Fibroblast of villous mesenchyme (primary cell): ENCODE results near the gene FAM120B. TPM values are rescaled to one million over a fixed set of nuclear protein-coding genes. Genes with fewer than 3 reads are reported as not detected.

Experiments
- DNase-seq: peaks from one replicate; pipeline ENCODE4 v3.0.0-alpha.2; 2010; ENCODE audit warnings: low read depth
- H3K4me3 ChIP-seq: 2 replicates; pipeline ENCODE4 v1.5.1; 2011; ENCODE audit warnings: low read depth, mild to moderate bottlenecking, low read length
- total RNA-seq: library from RNA; depleted of rRNA; stranded (reverse); fragments of >200 nt; gene quantifications from 2 replicates; pipeline ENCODE4 v1.2.3, GENCODE V29; 2012
- TF ChIP-seq, protein P1 (sequence below): IDR thresholded peaks from 2 replicates; pipeline ENCODE4 v1.5.1; 2012; ENCODE audit warnings: low read depth, mild to moderate bottlenecking, low read length; ENCODE audit not compliant: insufficient read depth

The FAM120B gene
- total RNA-seq, 1 donor: 17.3 TPM

DNA sequence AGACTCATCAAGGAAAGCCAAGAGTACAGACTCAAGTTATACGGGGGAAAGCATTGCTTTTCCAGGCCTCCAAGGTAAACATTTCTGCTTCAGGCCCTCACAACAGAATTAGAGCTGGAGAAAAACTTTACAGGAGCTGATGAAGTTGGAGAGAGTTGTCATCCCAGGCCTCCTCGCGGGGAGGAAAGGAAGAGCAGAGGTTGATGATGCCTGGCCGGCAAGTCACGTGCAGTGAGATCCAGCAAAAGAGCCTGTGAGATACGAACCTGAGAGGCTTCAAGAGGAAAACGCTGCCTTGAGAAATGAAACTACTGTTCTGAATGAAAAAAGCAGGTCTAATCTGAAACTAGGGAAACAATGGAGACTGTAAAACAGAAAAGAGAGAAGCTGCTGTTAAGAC is 122.9 kb downstream of the FAM120B start:
- H3K4me3 ChIP-seq: no peak overlapping the region
- TF ChIP-seq, protein P1, sequence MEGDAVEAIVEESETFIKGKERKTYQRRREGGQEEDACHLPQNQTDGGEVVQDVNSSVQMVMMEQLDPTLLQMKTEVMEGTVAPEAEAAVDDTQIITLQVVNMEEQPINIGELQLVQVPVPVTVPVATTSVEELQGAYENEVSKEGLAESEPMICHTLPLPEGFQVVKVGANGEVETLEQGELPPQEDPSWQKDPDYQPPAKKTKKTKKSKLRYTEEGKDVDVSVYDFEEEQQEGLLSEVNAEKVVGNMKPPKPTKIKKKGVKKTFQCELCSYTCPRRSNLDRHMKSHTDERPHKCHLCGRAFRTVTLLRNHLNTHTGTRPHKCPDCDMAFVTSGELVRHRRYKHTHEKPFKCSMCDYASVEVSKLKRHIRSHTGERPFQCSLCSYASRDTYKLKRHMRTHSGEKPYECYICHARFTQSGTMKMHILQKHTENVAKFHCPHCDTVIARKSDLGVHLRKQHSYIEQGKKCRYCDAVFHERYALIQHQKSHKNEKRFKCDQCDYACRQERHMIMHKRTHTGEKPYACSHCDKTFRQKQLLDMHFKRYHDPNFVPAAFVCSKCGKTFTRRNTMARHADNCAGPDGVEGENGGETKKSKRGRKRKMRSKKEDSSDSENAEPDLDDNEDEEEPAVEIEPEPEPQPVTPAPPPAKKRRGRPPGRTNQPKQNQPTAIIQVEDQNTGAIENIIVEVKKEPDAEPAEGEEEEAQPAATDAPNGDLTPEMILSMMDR: peak; percentile 25
- peak; percentile 59 for DNase-seq

DNA sequence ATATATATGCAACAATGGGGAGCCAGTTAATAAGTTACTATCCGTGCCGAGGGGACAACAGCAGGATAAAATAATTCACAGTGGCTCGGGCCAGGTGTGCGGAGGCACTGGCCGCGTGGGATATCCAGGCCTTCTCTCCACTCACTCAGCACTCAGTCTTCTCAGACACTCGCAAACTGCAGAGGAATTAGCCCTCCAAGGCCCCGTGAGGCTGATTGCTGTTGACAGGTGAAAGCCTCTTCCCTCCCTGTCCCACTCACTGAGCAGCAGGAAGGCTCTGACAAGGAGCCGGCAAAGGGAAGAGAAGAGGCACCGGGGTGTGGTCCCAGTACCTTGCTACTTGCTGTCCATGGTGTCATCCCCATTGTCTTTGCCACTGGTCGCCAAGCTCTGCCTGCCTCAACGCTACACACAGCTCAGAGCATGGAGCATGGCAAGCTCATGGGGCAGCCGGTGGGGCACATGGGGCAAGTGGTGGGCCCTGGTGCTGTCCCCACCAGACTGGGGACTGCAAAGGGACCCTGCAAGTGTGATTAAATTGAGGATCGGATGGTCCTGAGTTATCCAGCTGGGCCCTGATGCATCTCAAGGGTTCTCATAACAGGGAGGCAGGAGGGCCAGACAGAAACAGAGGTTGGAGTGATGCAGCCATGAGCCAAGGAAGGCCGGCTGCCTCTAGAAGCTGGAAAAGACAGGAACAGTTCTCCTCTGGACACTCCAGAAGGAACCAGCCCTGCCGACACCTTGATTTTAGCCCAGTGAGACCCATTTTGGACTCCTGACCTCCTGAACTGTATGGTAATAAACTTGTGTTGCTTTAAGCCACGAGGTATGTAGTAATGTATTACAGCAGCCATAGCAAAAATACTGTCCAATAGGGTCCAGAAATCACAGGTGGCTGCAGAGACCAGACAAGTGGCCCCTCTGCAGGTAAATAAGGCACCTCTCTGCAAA is 126.9 kb downstream of the FAM120B start:
- H3K4me3 ChIP-seq: no peak overlapping the region
- TF ChIP-seq, protein P1: no peak
- DNase-seq: no peak

DNA sequence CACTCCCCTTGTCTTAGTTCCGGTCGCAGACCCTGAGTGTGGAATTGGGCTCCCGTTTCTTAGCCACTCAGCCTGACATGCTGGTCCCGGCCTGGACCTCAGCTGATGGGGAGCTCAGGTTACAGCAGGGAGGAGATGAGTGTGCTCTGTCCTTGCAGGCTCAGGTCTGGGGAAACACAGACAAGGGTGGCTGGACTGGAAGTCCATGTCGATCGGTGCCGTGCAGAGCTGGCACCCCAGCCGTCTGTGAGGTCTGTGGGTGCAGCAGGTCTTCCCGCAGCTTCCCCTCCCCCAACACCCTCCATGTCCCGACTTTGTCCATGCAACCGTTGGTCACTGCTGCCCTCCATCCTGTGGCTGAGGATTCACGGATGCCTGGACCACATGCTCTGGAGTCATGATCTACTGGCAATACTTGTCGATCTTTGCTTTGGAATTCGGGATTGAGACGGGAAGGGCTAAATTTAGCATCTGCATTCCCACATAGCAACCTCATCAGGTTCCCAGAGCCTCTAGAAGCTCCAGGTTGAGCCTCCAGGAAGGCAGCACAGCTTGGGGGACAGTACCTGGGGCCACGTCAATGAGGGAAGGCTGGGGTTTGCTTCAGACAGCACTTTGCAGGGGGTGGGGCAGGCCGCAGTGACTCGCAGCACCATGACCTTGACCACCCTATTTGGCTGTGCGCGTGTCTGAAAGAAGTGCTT is 127.7 kb downstream of the FAM120B start:
- no peak overlapping the region for H3K4me3 ChIP-seq
- DNase-seq: peak; percentile 13
- TF ChIP-seq, protein P1: no peak

DNA sequence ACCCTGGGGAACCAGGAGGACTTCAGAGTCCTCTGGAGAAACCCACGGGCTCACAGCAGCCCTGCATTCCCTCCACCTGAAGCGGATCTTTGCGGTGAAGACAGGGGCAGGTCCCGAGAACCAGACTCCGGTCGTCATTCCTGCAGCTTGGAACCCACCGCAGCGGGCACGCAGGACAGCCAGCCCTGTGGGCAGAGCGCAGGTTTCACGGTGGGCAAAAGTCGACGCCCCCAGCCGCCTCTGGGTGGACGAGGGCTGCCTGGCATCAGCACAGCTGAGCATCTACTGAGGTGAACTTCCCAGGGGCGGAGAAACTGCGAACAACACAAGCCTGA is 128.2 kb downstream of the FAM120B start:
- TF ChIP-seq, protein P1: no peak

DNA sequence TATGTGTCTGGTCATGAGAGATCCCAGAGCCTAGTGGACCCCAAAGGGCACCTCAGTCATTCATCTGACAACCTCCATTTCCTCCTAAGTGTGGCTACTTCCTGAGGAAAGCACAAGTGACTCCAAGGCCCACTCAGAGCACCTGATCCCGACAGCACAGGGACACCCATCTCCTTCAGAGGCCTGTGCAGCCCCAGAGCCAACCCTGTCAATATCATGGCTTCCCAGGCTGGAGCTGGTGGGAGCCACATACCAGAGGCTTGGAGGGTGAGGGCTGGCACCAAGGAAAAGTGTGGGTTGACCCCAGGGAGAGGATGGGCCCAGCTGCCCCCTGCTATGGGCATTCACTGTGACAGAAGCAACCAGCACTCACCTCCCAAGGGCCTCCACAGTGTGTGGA is 129.2 kb downstream of the FAM120B start:
- TF ChIP-seq, protein P1: no peak
- DNase-seq: no peak
- no peak overlapping the region for H3K4me3 ChIP-seq

More for the DNA sequence above, 128.2 kb downstream of the FAM120B start:
- no peak for DNase-seq
- no peak overlapping the region for H3K4me3 ChIP-seq

DNA sequence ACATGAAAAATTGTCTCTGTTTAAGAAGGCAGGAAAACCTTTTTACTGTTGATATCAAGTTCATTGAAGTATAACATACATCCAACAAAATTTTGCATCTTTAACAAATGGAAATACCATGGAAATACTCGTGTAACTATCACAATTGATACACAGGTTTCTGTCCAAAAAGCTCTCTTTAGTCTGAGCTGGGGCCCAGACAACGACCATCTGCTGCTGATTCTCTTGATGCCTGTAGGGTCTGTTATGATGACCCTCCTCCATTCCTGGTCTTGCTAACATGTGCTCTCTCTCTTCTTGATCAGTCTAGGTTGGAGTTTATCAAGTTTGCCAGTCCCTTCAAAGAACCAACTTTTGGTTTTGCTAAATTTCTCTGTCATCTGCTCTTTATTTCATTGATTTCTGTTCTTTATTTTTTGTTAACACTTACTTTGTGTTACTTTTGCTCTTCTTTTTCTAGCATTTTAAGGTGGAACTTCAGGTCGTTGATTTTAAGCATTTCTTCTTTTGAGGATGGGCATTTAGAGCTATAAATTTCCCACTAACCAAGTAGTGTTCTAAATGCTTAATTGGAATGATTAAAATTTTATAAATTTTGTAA is 129.8 kb downstream of the FAM120B start:
- no peak for DNase-seq
- no peak overlapping the region for H3K4me3 ChIP-seq
- TF ChIP-seq, protein P1: no peak
